NCI-H1092 (cell line): ENCODE results near the gene TBC1D10B.

ENCODE experiments used
- DNase-seq: peaks from one replicate; lab custom pipeline; 2025; lab: John Stamatoyannopoulos, UW

The TBC1D10B gene

GRCh38 chr16:30372038-30372712 lies 1.9 kb upstream of the TBC1D10B start:
- DNase-seq: no peak

- no peak for DNase-seq
Measured at GRCh38 chr16:30371248-30371816, 1.0 kb upstream of the TBC1D10B start.

GRCh38 chr16:30369938-30370455 lies 297 bp downstream of the TBC1D10B start:
- DNase-seq: no peak

- DNase-seq: no peak
Measured at GRCh38 chr16:30369091-30369937, 980 bp downstream of the TBC1D10B start.

GRCh38 chr16:30368792-30369090 lies 1.6 kb downstream of the TBC1D10B start:
- DNase-seq: no peak

- DNase-seq: no peak
Measured at GRCh38 chr16:30368122-30368791, 2.0 kb downstream of the TBC1D10B start.

GRCh38 chr16:30367349-30368009 lies 2.8 kb downstream of the TBC1D10B start:
- DNase-seq: no peak

- DNase-seq: no peak
Measured at GRCh38 chr16:30366511-30366910, 3.8 kb downstream of the TBC1D10B start.

- no peak for DNase-seq
Measured at GRCh38 chr16:30365200-30365599, 5.1 kb downstream of the TBC1D10B start.

- no peak for DNase-seq
Measured at GRCh38 chr16:30361180-30361579, 9.1 kb downstream of the TBC1D10B start.

- no peak for DNase-seq
Measured at GRCh38 chr16:30359871-30360170, 10.5 kb downstream of the TBC1D10B start.

- DNase-seq: no peak
Measured at GRCh38 chr16:30358990-30359870, 11.1 kb downstream of the TBC1D10B start.

GRCh38 chr16:30358577-30358936 lies 11.7 kb downstream of the TBC1D10B start:
- no peak for DNase-seq

- no peak for DNase-seq
Measured at GRCh38 chr16:30357715-30358576, 12.3 kb downstream of the TBC1D10B start.

- no peak for DNase-seq
Measured at GRCh38 chr16:30357085-30357714, 13.1 kb downstream of the TBC1D10B start.

GRCh38 chr16:30356401-30357084 lies 13.8 kb downstream of the TBC1D10B start:
- DNase-seq: no peak

- DNase-seq: no peak
Measured at GRCh38 chr16:30355954-30356308, 14.4 kb downstream of the TBC1D10B start.

GRCh38 chr16:30355144-30355953 lies 14.9 kb downstream of the TBC1D10B start, which contains the start of gene CD2BP2:
Gene CD2BP2, minus strand, starts transcription at chr16:30355308. Its CDS starts 627 bp downstream, at chr16:30354681.
- peak; percentile 98 for DNase-seq
